HepG2 (cell line): ENCODE results near the gene CPSF4. TPM values are rescaled to one million over a fixed set of nuclear protein-coding genes. Genes with fewer than 3 reads are reported as not detected.
A peak's percentile ranks its signal among the peaks of the same experiment; 100 is the strongest.

Source experiments
- ARNT ChIP-seq: fragments of 450-650 bp; IDR thresholded peaks from 2 replicates; pipeline ENCODE4 v1.6.1; 2017
- ATF3 ChIP-seq: sonication (generic); formaldehyde crosslinking; IDR thresholded peaks from 2 replicates; pipeline ENCODE4 v1.4.0; 2020; ENCODE audit warnings: missing genetic modification reagents
- ATF7-NPFF ChIP-seq: sonication (generic); formaldehyde crosslinking; IDR thresholded peaks from 2 replicates; pipeline ENCODE4 v1.8.1; 2023; ENCODE audit warnings: mild to moderate bottlenecking, low read depth, missing genetic modification reagents, moderate library complexity
- CHCHD3 ChIP-seq: sonication (generic); formaldehyde crosslinking; IDR thresholded peaks from 2 replicates; pipeline ENCODE4 v1.8.0; 2022; ENCODE audit warnings: mild to moderate bottlenecking, missing genetic modification reagents, moderate library complexity
- LBX2 ChIP-seq: sonication (generic); formaldehyde crosslinking; IDR thresholded peaks from 2 replicates; pipeline ENCODE4 v1.5.0; 2020; ENCODE audit warnings: missing genetic modification reagents, mild to moderate bottlenecking, borderline replicate concordance
- MIER3 ChIP-seq: IDR thresholded peaks from 2 replicates; pipeline ENCODE4 v1.6.1; 2016; ENCODE audit warnings: missing compliant biosample characterization, borderline replicate concordance
- MTERF4 ChIP-seq: sonication (generic); formaldehyde crosslinking; IDR thresholded peaks from 2 replicates; pipeline ENCODE4 v1.8.0; 2023; ENCODE audit warnings: mild to moderate bottlenecking, missing genetic modification reagents
- MXD1 ChIP-seq: sonication (generic); formaldehyde crosslinking; IDR thresholded peaks from 2 replicates; pipeline ENCODE4 v1.4.0; 2020; ENCODE audit warnings: mild to moderate bottlenecking, missing genetic modification reagents
- MXI1 ChIP-seq: IDR thresholded peaks from 3 replicates; pipeline ENCODE4 v1.6.1; 2012; ENCODE audit warnings: low read depth, low read length, inconsistent platforms, borderline replicate concordance
- MYC ChIP-seq: sonication (generic); formaldehyde crosslinking; IDR thresholded peaks from 2 replicates; pipeline ENCODE4 v1.9.0; 2021; ENCODE audit warnings: missing genetic modification reagents, borderline replicate concordance
- PAXIP1 ChIP-seq: sonication (generic); formaldehyde crosslinking; conservative IDR thresholded peaks from 2 replicates; pipeline ENCODE4 v1.4.0; 2020; ENCODE audit warnings: mild to moderate bottlenecking, missing genetic modification reagents, moderate library complexity
- SAP130 ChIP-seq: IDR thresholded peaks from 2 replicates; pipeline ENCODE4 v1.6.1; 2016; ENCODE audit warnings: low read depth
- SP5 ChIP-seq: IDR thresholded peaks from 2 replicates; pipeline ENCODE4 v1.6.1; 2016; ENCODE audit warnings: low read depth, borderline replicate concordance
- SRSF4 ChIP-seq: fragments of 200-400 bp; formaldehyde crosslinking; IDR thresholded peaks from one replicate; pipeline ENCODE4 v1.6.1; 2018; ENCODE audit warnings: mild to moderate bottlenecking, low read depth, low read length, moderate library complexity; ENCODE audit not compliant: poor library complexity, severe bottlenecking
- SRY ChIP-seq: sonication (generic); formaldehyde crosslinking; IDR thresholded peaks from 2 replicates; pipeline ENCODE4 v1.8.0; 2022; ENCODE audit warnings: mild to moderate bottlenecking, missing genetic modification reagents
- THAP9 ChIP-seq: sonication (generic); formaldehyde crosslinking; IDR thresholded peaks from 2 replicates; pipeline ENCODE4; 2020; ENCODE audit warnings: missing genetic modification reagents, mild to moderate bottlenecking, borderline replicate concordance
- YEATS4 ChIP-seq: sonication (generic); formaldehyde crosslinking; IDR thresholded peaks from 2 replicates; pipeline ENCODE4 v1.4.0; 2020; ENCODE audit warnings: missing genetic modification reagents, borderline replicate concordance
- ZNF264 ChIP-seq: sonication (generic); formaldehyde crosslinking; IDR thresholded peaks from 2 replicates; pipeline ENCODE4 v1.4.0; 2020; ENCODE audit warnings: missing genetic modification reagents
- ZNF556 ChIP-seq: sonication (generic); formaldehyde crosslinking; IDR thresholded peaks from 2 replicates; pipeline ENCODE4 v1.4.0; 2020; ENCODE audit warnings: mild to moderate bottlenecking, missing genetic modification reagents, borderline replicate concordance
- ZNF709 ChIP-seq: sonication (generic); formaldehyde crosslinking; IDR thresholded peaks from 2 replicates; pipeline ENCODE4 v1.5.0; 2020; ENCODE audit warnings: mild to moderate bottlenecking, missing genetic modification reagents
- polyA plus RNA-seq, 8 experiments: library from polyadenylated mRNA; depleted of rRNA in 3 of 8; stranded (reverse) in 7 of 8; unstranded in 1 of 8; fragments of >200 nt; fragmentation: Illumina TruSeq in 4 of 8; extraction: Trizol in 4 of 8; gene quantifications; 2 replicates each; pipeline versions ENCODE4 v1.2.1 to v1.2.3, GENCODE V29; 2011 to 2016; ENCODE audit warnings: low read depth in 4 of 8, missing spikeins in 1 of 8, mixed read lengths in 1 of 8; ENCODE audit not compliant: insufficient read depth in 1 of 8
- total RNA-seq, 5 experiments: library from RNA; depleted of rRNA; stranded (reverse); fragments of >200 nt; fragmentation: Illumina TruSeq; extraction: Trizol; gene quantifications; 2 replicates each; pipeline ENCODE4 v1.2.3, GENCODE V29; 2016; ENCODE audit warnings: low read depth in 1 of 5

The CPSF4 gene
- total and polyA plus RNA-seq, 2 of the 13 experiments (the other 11 are each of a cell fraction or from before 2014, with no cell fraction given), result 34.1 to 49.6 TPM

GRCh38 chr7:99472561-99473314 lies 34.0 kb downstream of the CPSF4 start, which contains the start of gene ZNF789 (continued):
- peak; percentile 40; the same call in 1 of the 2 replicates for TF ChIP-seq PAXIP1
- TF ChIP-seq ATF7-NPFF, result peak; percentile 82
- peak; percentile 82; the same call in 1 of the 2 replicates for TF ChIP-seq ZNF556 (CRISPR knock-in tag)
- TF ChIP-seq ZNF264, result no peak
- peak; percentile 14; the same call in 1 of the 2 replicates for TF ChIP-seq SP5 (CRISPR knock-in tag)
- peak; percentile 57; the same call in 1 of the 2 replicates for TF ChIP-seq CHCHD3 (CRISPR knock-in tag)
- TF ChIP-seq MIER3 (CRISPR knock-in tag), result no peak
- TF ChIP-seq MYC (CRISPR knock-in tag), result peak; percentile 75; the same call in 1 of the 2 replicates
- no peak for TF ChIP-seq LBX2 (CRISPR knock-in tag)
- peak; percentile 46; the same call in 1 of the 2 replicates for TF ChIP-seq THAP9 (CRISPR knock-in tag)
- TF ChIP-seq ARNT, result no peak
- TF ChIP-seq SRY, result peak; percentile 47; the same call in 1 of the 2 replicates
- peak; percentile 66; the same call in 1 of the 2 replicates for TF ChIP-seq MTERF4 (CRISPR knock-in tag)
- peak; percentile 89 for TF ChIP-seq SAP130 (CRISPR knock-in tag)
- TF ChIP-seq ZNF709, result peak; percentile 74; the same call in 1 of the 2 replicates
- peak; percentile 51; the same call in 1 of the 3 replicates for TF ChIP-seq MXI1
- TF ChIP-seq YEATS4, result peak; percentile 78
- no peak for TF ChIP-seq ATF3 (CRISPR knock-in tag)
- TF ChIP-seq SRSF4, result no peak
- peak; percentile 44; the same call in 1 of the 2 replicates for TF ChIP-seq MXD1 (CRISPR knock-in tag)
